CD4-positive, alpha-beta T cell treated with Interleukin-6 at 100 ng/mL for 8 hours (primary cell): Measurements from ENCODE around the gene NPAS3.

Source experiments
- DNase-seq: peaks from one replicate; pipeline ENCODE4 v3.0.0-alpha.2; 2020; ENCODE audit warnings: mixed read lengths, low spot score

The NPAS3 gene

GRCh38 chr14:33332497-33332896, 393.8 kb downstream of the NPAS3 start:
- no peak for DNase-seq

- DNase-seq, result no peak
Observed at GRCh38 chr14:33335366-33335765, 396.7 kb downstream of the NPAS3 start.

GRCh38 chr14:33342299-33342974, 403.8 kb downstream of the NPAS3 start:
- DNase-seq, result no peak

GRCh38 chr14:33343016-33343415, 404.3 kb downstream of the NPAS3 start:
- no peak for DNase-seq

GRCh38 chr14:33347796-33348195, 409.1 kb downstream of the NPAS3 start:
- DNase-seq, result no peak

- DNase-seq, result no peak
Observed at GRCh38 chr14:33348510-33348909, 409.8 kb downstream of the NPAS3 start.

GRCh38 chr14:33349871-33350270, 411.2 kb downstream of the NPAS3 start:
- DNase-seq, result no peak

GRCh38 chr14:33350366-33350990, 411.8 kb downstream of the NPAS3 start:
- DNase-seq, result no peak

- no peak for DNase-seq
Observed at GRCh38 chr14:33352821-33353220, 414.1 kb downstream of the NPAS3 start.

GRCh38 chr14:33356181-33356580, 417.5 kb downstream of the NPAS3 start:
- DNase-seq, result no peak

GRCh38 chr14:33357225-33358010, 418.7 kb downstream of the NPAS3 start:
- no peak for DNase-seq

GRCh38 chr14:33359288-33359881, 420.7 kb downstream of the NPAS3 start:
- DNase-seq, result no peak

GRCh38 chr14:33362934-33363333, 424.3 kb downstream of the NPAS3 start:
- DNase-seq, result no peak

GRCh38 chr14:33363682-33364081, 425.0 kb downstream of the NPAS3 start:
- DNase-seq, result no peak

GRCh38 chr14:33364466-33364865, 425.8 kb downstream of the NPAS3 start:
- DNase-seq, result no peak

GRCh38 chr14:33369041-33369440, 430.4 kb downstream of the NPAS3 start:
- no peak for DNase-seq

- no peak for DNase-seq
Observed at GRCh38 chr14:33369972-33370371, 431.3 kb downstream of the NPAS3 start.

GRCh38 chr14:33370426-33370825, 431.7 kb downstream of the NPAS3 start:
- DNase-seq, result no peak

GRCh38 chr14:33375196-33375595, 436.5 kb downstream of the NPAS3 start:
- DNase-seq, result no peak

- no peak for DNase-seq
Observed at GRCh38 chr14:33375786-33376185, 437.1 kb downstream of the NPAS3 start.

- no peak for DNase-seq
Observed at GRCh38 chr14:33376510-33376909, 437.8 kb downstream of the NPAS3 start.

GRCh38 chr14:33377596-33378390, 439.1 kb downstream of the NPAS3 start:
- DNase-seq, result no peak
